ENCODE results near the gene BACH2. TPM values are rescaled to one million over a fixed set of nuclear protein-coding genes. Genes with fewer than 3 reads are reported as not detected.

The BACH2 gene
- total RNA-seq, 1 donor from 2014 or later = 34.1 TPM

DNA sequence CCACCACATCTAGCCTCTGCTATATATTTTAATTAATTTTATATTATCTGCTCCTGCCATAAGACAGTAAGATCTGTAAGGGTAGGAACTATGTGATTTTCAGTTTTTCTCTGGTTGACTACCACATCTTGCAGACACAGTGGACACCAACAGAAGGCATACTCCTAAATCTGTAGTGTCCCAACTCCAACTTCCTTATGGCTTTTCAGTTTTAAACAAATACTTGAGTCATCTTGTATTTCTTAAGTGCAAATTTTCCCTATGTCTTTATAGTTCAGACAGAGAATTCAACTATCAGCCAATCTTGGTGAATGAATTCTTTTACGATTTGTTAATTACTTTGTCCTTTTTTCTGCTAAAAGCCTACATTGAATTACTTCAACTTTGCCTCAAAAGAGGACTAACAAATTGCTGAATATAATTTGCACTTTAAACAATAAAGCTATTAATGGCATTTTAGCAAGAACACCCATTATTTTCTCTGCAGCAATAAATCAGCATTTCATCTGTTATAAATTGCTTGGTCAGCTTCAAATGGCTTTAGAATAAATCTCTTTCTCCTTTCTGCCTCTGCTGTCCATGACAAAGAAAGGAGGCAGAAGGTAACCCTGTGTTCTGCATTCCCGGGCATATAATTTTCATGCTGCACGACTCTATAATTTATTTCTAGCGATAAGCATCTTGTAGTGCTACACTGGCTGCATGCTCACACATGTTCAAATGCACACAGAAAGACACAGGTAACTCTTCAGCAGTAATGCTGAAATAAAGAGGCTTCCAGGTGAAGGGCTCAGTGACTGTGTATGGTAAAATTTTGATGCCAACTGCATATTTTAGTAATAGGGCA is 144.8 kb downstream of the BACH2 start:
- Mint-ChIP-seq H3K4me3 (no peak overlapping the region), H3K4me1 (peaks cover 68% of the 10 kb centered on the region), H3K27ac (peak overlapping the region; percentile 74), H3K9me3 (no peaks in the 10 kb centered on the region), H3K36me3 (no peaks in the 10 kb centered on the region), H3K27me3 (ENCODE audit: low read depth) (no peaks in the 10 kb centered on the region)
- DNase-seq (ENCODE audit: low spot score in 2 of 2, unreplicated experiment in 2 of 2) = no peak
- TF ChIP-seq, protein P1, sequence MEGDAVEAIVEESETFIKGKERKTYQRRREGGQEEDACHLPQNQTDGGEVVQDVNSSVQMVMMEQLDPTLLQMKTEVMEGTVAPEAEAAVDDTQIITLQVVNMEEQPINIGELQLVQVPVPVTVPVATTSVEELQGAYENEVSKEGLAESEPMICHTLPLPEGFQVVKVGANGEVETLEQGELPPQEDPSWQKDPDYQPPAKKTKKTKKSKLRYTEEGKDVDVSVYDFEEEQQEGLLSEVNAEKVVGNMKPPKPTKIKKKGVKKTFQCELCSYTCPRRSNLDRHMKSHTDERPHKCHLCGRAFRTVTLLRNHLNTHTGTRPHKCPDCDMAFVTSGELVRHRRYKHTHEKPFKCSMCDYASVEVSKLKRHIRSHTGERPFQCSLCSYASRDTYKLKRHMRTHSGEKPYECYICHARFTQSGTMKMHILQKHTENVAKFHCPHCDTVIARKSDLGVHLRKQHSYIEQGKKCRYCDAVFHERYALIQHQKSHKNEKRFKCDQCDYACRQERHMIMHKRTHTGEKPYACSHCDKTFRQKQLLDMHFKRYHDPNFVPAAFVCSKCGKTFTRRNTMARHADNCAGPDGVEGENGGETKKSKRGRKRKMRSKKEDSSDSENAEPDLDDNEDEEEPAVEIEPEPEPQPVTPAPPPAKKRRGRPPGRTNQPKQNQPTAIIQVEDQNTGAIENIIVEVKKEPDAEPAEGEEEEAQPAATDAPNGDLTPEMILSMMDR (IDR thresholded peaks at IDR 0.05; ENCODE audit: unreplicated experiment) = no peak

DNA sequence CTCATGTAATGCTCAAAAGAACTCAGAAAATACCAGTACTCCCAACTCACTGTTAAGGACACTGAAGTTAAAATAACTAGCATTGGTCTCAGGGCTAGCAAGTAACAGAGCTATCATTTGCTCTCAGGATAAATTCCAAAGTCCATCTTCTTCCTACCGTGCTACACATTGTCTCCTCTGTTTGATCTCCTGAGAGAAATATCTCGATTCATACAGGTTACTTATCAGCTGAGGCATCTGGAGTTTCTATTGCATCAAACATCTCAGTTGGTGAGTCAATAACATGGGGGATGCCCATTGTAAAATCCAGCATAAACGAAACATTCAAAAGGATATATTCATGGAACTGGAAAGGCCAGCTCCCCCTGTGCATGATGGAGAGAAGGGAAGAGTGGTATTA is 147.4 kb downstream of the BACH2 start:
- H3K9me3 Mint-ChIP-seq = no peaks in the 10 kb centered on the region
- no peaks in the 10 kb centered on the region for H3K36me3 Mint-ChIP-seq
- no peaks in the 10 kb centered on the region for H3K27me3 Mint-ChIP-seq (ENCODE audit: low read depth)
- TF ChIP-seq, protein P1 (IDR thresholded peaks at IDR 0.05; ENCODE audit: unreplicated experiment) = no peak
- DNase-seq (ENCODE audit: low spot score in 2 of 2, unreplicated experiment in 2 of 2) = no peak
- no peak overlapping the region for H3K27ac Mint-ChIP-seq
- no peak overlapping the region for H3K4me3 Mint-ChIP-seq
- peaks cover 69% of the 10 kb centered on the region for H3K4me1 Mint-ChIP-seq

DNA sequence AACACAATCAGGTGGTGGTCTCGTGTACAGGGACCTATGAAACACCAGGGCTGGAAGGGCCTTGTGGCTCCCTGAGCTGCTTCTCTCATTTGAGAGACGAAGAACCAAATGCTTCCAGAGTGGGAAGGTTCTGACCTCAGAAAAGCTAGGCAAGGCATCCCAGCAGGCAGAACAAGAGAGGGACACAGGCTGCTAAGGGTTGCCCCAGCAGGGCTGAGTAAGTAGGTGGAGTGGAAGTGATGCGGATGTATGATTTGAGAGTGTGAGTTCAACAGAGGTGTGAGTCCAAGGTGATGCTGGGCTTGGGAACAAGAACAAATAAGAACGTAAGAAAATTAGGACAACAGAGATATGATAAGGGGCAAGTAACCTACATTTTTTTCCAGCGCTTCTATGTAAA is 147.8 kb downstream of the BACH2 start:
- Mint-ChIP-seq H3K4me1 (peaks cover 69% of the 10 kb centered on the region), H3K9me3 (no peaks in the 10 kb centered on the region), H3K27ac (no peak overlapping the region), H3K27me3 (ENCODE audit: low read depth) (no peaks in the 10 kb centered on the region), H3K36me3 (no peaks in the 10 kb centered on the region), H3K4me3 (no peak overlapping the region)
- no peak for DNase-seq (ENCODE audit: low spot score in 2 of 2, unreplicated experiment in 2 of 2)
- TF ChIP-seq, protein P1 (IDR thresholded peaks at IDR 0.05; ENCODE audit: unreplicated experiment) = no peak

DNA sequence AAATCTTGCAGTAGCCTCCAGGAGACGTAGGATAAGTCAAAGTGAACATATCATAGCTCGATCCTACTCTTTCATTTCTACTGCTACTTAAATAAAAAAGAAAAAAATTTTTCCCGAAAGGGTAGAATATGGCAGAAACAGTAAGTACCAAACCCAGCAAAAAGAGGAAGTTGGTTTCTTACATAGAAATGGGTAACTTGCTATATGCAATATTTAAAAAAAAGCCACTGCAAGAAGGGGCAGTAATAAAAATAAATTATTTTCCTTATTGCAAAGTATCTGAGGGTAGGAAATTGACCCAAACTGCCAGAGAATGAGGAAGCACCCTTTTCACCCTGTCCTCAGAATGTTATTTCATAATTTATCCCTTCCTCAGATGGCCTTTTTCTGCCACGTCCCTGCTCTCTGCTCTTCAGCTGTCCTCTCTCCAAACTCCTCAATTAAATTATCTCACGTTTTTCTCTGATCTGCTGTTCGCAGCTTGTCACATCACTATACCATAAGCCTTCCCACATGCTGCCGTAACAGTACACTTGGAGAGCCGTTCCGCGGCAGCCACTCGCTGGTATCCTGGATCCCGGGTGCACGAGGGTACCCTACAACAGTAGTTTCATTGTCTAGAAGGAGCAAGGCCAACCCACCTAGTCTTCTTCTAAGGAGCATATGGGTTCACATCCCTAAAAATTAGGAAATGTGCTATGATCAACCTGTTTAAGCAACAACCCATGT is 149.6 kb downstream of the BACH2 start:
- H3K27me3 Mint-ChIP-seq (ENCODE audit: low read depth) = no peaks in the 10 kb centered on the region
- H3K9me3 Mint-ChIP-seq = no peaks in the 10 kb centered on the region
- H3K36me3 Mint-ChIP-seq = no peaks in the 10 kb centered on the region
- TF ChIP-seq, protein P1 (IDR thresholded peaks at IDR 0.05; ENCODE audit: unreplicated experiment) = no peak
- H3K4me1 Mint-ChIP-seq = peaks cover 70% of the 10 kb centered on the region
- no peak overlapping the region for H3K27ac Mint-ChIP-seq
- no peak overlapping the region for H3K4me3 Mint-ChIP-seq
- no peak for DNase-seq (ENCODE audit: low spot score in 2 of 2, unreplicated experiment in 2 of 2)

DNA sequence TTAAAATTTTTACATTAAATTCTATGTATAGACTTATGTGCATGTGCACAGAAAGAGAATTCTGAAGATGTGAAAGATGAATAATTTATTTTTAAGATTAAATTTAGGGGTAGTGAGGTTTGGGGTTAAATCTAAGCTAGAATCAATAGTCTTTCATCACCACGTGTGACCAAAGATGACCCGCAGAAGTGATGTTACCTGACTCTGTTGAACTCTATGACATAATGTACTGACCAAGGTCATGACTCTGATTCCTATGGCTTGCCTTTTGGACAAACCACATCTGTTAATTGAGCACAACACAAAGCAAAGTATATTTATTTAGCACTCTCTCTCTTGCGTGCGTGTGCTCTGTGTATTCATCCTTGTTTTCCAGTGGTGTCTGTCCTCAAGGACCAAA is 150.6 kb downstream of the BACH2 start:
- TF ChIP-seq, protein P1 (IDR thresholded peaks at IDR 0.05; ENCODE audit: unreplicated experiment) = no peak
- peaks cover 64% of the 10 kb centered on the region for H3K4me1 Mint-ChIP-seq
- H3K27me3 Mint-ChIP-seq (ENCODE audit: low read depth) = no peaks in the 10 kb centered on the region
- no peaks in the 10 kb centered on the region for H3K9me3 Mint-ChIP-seq
- no peak for DNase-seq (ENCODE audit: low spot score in 2 of 2, unreplicated experiment in 2 of 2)
- H3K27ac Mint-ChIP-seq = no peak overlapping the region
- H3K36me3 Mint-ChIP-seq = no peaks in the 10 kb centered on the region
- no peak overlapping the region for H3K4me3 Mint-ChIP-seq

Data from mesothelial cell of epicardium (in vitro differentiated cells).